HG03520 (cell line): ENCODE measurements around the gene RGS6.

Source experiments
- ATAC-seq: cut with Tn5 transposase; IDR thresholded peaks from one replicate; pipeline ENCODE4 v1.9.1; 2021; ENCODE audit warnings: mild to moderate bottlenecking, moderate library complexity; ENCODE audit not compliant: unreplicated experiment

The RGS6 gene

GRCh38 chr14:72546344-72547016 lies 614.3 kb downstream of the RGS6 start:
- ATAC-seq = no peak

GRCh38 chr14:72547999-72548398 lies 615.8 kb downstream of the RGS6 start:
- ATAC-seq = no peak

GRCh38 chr14:72549026-72549425 lies 616.8 kb downstream of the RGS6 start:
- ATAC-seq = no peak

GRCh38 chr14:72549854-72550253 lies 617.6 kb downstream of the RGS6 start:
- no peak for ATAC-seq

- no peak for ATAC-seq
Measured at GRCh38 chr14:72550513-72550912, 618.3 kb downstream of the RGS6 start.

GRCh38 chr14:72552236-72552635 lies 620.0 kb downstream of the RGS6 start:
- ATAC-seq = no peak

- ATAC-seq = no peak
Measured at GRCh38 chr14:72553161-72553560, 620.9 kb downstream of the RGS6 start.

- ATAC-seq = no peak
Measured at GRCh38 chr14:72553656-72554055, 621.4 kb downstream of the RGS6 start.

- no peak for ATAC-seq
Measured at GRCh38 chr14:72554401-72554800, 622.2 kb downstream of the RGS6 start.

GRCh38 chr14:72554994-72555608 lies 622.9 kb downstream of the RGS6 start:
- ATAC-seq = no peak

- ATAC-seq = no peak
Measured at GRCh38 chr14:72555609-72556000, 623.4 kb downstream of the RGS6 start.

- ATAC-seq = no peak
Measured at GRCh38 chr14:72557671-72558070, 625.4 kb downstream of the RGS6 start.

- no peak for ATAC-seq
Measured at GRCh38 chr14:72558721-72559120, 626.5 kb downstream of the RGS6 start.

- no peak for ATAC-seq
Measured at GRCh38 chr14:72559202-72559601, 627.0 kb downstream of the RGS6 start.

GRCh38 chr14:72559669-72560255 lies 627.5 kb downstream of the RGS6 start:
- ATAC-seq = no peak

- ATAC-seq = no peak
Measured at GRCh38 chr14:72560331-72560730, 628.1 kb downstream of the RGS6 start.

GRCh38 chr14:72560889-72561493 lies 628.8 kb downstream of the RGS6 start:
- no peak for ATAC-seq

- no peak for ATAC-seq
Measured at GRCh38 chr14:72562300-72562699, 630.1 kb downstream of the RGS6 start.

- ATAC-seq = no peak
Measured at GRCh38 chr14:72563676-72564075, 631.4 kb downstream of the RGS6 start.

- ATAC-seq = no peak
Measured at GRCh38 chr14:72565149-72565559, 632.9 kb downstream of the RGS6 start.

GRCh38 chr14:72565917-72566316 lies 633.7 kb downstream of the RGS6 start:
- no peak for ATAC-seq

- ATAC-seq = no peak
Measured at GRCh38 chr14:72567226-72567625, 635.0 kb downstream of the RGS6 start.
